BLaER1 treated with 17β-estradiol and CSF1 and Interleukin-3, amounts not matched to agents 10 nM and 100 nM (cell line): ENCODE data around the gene UPK3B.
"Not testable (repeated sequence)": the region's sequence is repeated elsewhere in the genome, so short reads cannot be mapped to it uniquely, and the experiment has no call there.

Source experiments
- H3K27ac ChIP-seq, 11 experiments: shearing (Covaris generic); formaldehyde crosslinking; 2 replicates each; pipeline ENCODE4 v1.8.1; 2022
- H3K27me3 ChIP-seq, 11 experiments: shearing (Covaris generic); formaldehyde crosslinking; 2 replicates each; pipeline ENCODE4 v1.8.1; 2022
- H3K36me3 ChIP-seq, 11 experiments: shearing (Covaris generic); formaldehyde crosslinking; 2 replicates each; pipeline ENCODE4 v1.8.1; 2022
- H3K4me1 ChIP-seq, 10 experiments: shearing (Covaris generic); formaldehyde crosslinking; 2 replicates each; pipeline ENCODE4 v1.8.1; 2022
- H3K4me2 ChIP-seq, 11 experiments: shearing (Covaris generic); formaldehyde crosslinking; 2 replicates each; pipeline ENCODE4 v1.8.1; 2022
- H3K4me3 ChIP-seq, 10 experiments: shearing (Covaris generic); formaldehyde crosslinking; 2 replicates each; pipeline ENCODE4 v1.8.1; 2022
- H3K9ac ChIP-seq, 11 experiments: shearing (Covaris generic); formaldehyde crosslinking; 2 replicates each; pipeline ENCODE4 v1.8.1; 2022
- H3K9me3 ChIP-seq, 11 experiments: shearing (Covaris generic); formaldehyde crosslinking; replicated peaks in 1 of 11; 2 replicates each; pipeline ENCODE4 v1.8.1; 2022
- H4K20me1 ChIP-seq, 11 experiments: shearing (Covaris generic); formaldehyde crosslinking; 2 replicates each; pipeline ENCODE4 v1.8.1; 2022

Gene UPK3B

DNA sequence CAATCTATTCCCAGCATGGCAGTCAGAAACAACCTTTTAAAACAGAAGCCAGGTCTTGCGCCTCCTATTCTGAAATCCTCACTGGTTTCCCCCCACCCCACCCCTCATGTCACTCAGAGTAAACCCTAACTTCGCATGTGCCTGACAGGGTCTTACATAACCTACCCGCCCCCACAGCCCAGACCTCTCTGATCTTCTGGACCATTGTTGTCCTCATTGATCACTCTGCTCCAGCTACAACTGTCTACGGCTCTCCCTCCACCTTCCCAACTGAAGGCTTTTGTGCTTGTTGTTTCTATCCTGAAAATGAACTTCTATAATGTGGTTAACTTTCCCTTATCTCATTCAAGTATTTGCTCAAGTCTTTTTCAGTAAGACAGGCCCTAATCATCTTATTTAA, 49.8 kb downstream of the UPK3B start:
- not testable (repeated sequence) for H3K4me3 ChIP-seq, H3K4me2 ChIP-seq, H3K27me3 ChIP-seq, H3K4me1 ChIP-seq, H3K27ac ChIP-seq, H3K9ac ChIP-seq
- peaks cover 0 to 25% (median 18%) of the 10 kb centered on the region in 11 experiments; a peak in 15 of 22 replicates for H3K36me3 ChIP-seq
- H4K20me1 ChIP-seq, result peaks cover 0 to 17% (median 0%) of the 10 kb centered on the region in 11 experiments; a peak in 6 of 22 replicates
- peaks cover 6 to 21% (median 13%) of the 10 kb centered on the region in 11 experiments; a peak in 18 of 22 replicates for H3K9me3 ChIP-seq

DNA sequence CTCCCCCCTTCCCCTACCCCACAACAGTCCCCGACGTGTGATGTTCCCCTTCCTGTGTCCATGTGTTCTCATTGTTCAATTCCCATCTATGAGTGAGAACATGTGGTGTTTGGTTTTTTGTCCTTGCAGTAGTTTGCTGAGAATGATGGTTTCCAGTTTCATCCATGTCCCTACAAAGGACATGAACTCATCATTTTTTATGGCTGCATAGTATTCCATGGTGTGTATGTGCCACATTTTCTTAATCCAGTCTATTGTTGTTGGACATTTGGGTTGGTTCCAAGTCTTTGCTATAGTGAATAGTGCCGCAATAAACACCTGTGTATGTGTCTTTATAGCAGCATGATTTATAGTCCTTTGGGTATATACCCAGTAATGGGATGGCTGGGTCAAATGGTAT, 51.0 kb downstream of the UPK3B start:
- H3K4me2 ChIP-seq, H3K4me1 ChIP-seq, H3K4me3 ChIP-seq, H3K27ac ChIP-seq, H3K9ac ChIP-seq, H3K27me3 ChIP-seq: not testable (repeated sequence)
- H4K20me1 ChIP-seq, result peaks cover 0 to 18% (median 0%) of the 10 kb centered on the region in 11 experiments; a peak in 6 of 22 replicates
- peaks cover 6 to 30% (median 14%) of the 10 kb centered on the region in 11 experiments; a peak in 18 of 22 replicates for H3K9me3 ChIP-seq
- H3K36me3 ChIP-seq, result peaks cover 0 to 18% (median 10%) of the 10 kb centered on the region in 11 experiments; a peak in 15 of 22 replicates

DNA sequence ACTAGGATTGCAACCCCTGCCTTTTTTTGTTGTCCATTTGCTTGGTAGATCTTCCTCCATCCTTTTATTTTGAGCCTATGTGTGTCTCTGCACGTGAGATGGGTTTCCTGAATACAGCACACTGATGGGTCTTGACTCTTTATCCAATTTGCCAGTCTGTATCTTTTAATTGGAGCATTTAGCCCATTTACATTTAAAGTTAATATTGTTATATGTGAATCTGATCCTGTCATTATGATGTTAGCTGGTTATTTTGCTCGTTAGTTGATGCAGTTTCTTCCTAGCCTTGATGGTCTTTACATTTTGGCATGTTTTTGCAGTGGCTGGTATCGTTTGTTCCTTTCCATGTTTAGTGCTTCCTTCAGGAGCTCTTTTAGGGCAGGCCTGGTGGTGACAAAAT, 54.6 kb downstream of the UPK3B start:
- peaks cover 6 to 32% (median 14%) of the 10 kb centered on the region in 11 experiments; a peak in 18 of 22 replicates for H3K9me3 ChIP-seq
- not testable (repeated sequence) for H3K4me2 ChIP-seq, H3K9ac ChIP-seq, H3K4me3 ChIP-seq, H3K27me3 ChIP-seq, H3K4me1 ChIP-seq, H3K27ac ChIP-seq
- peaks cover 0 to 27% (median 6%) of the 10 kb centered on the region in 11 experiments; a peak in 10 of 22 replicates for H4K20me1 ChIP-seq
- H3K36me3 ChIP-seq, result peaks cover 0 to 15% (median 11%) of the 10 kb centered on the region in 11 experiments; a peak in 12 of 22 replicates
